Occipital lobe (tissue), 2 donors: ENCODE measurements around the gene RGS17. TPM values are rescaled to one million over a fixed set of nuclear protein-coding genes. Genes with fewer than 3 reads are reported as not detected.

Source experiments
- small RNA-seq: library from RNA; depleted of rRNA; stranded (forward); fragments of <200 nt; gene quantifications from one replicate; pipeline ENCODE3, GENCODE V24; 2014
- total RNA-seq: library from RNA; depleted of rRNA; stranded (reverse); fragments of >200 nt; gene quantifications from one replicate; pipeline ENCODE4 v1.2.3, GENCODE V29; 2014

Gene RGS17
- total RNA-seq, 1 donor from 2014 or later: 119 TPM

Small RNA genes within 50 kb of the gene (small RNA-seq; reads per million reads assigned to genes)
- gene AL080276.1: not detected
- not detected for gene RNA5SP224

Other genes with a start within 250 kb of the RGS17 start
- gene FBXO5, start 148.2 kb downstream of the RGS17 start, total RNA-seq: 6.4 TPM
- gene MTRF1L, start 128.6 kb downstream of the RGS17 start, total RNA-seq: 16.8 TPM